Dedifferentiated amniotic fluid mesenchymal stem cell (primary cell): ENCODE results near the gene CCDC40.

Experiments
- DNase-seq: peaks from one replicate; pipeline ENCODE4 v3.0.0-alpha.2; 2016; ENCODE audit errors: extremely low spot score

Gene CCDC40

GRCh38 chr17:80018917-80019651, 17.4 kb upstream of the CCDC40 start:
- DNase-seq = no peak

- no peak for DNase-seq
Measured at GRCh38 chr17:80021600-80021999, 14.8 kb upstream of the CCDC40 start.

GRCh38 chr17:80023481-80024205, 12.8 kb upstream of the CCDC40 start:
- DNase-seq = no peak

GRCh38 chr17:80024206-80024972, 12.1 kb upstream of the CCDC40 start:
- no peak for DNase-seq

DNA sequence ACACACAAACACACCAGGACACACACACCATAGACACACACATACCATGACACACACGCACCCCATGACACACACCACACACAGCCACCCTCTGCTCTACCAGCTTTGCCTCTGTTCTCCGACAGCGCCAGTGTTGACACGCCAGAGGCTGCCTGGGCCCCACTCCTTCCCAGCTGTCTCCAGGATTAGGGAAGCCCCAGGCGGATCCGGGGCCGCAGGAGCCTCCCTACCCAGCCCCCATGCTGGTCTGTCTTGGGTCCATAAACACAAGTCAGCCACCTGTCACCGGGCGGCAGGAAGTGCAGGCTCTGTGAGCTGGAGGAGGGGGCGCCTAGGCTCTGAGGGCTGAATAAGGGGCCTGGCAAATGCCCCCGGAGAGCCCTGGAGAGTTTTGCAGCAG, 11.3 kb upstream of the CCDC40 start:
- DNase-seq = no peak

- DNase-seq = no peak
Measured at GRCh38 chr17:80025796-80026195, 10.6 kb upstream of the CCDC40 start.

DNA sequence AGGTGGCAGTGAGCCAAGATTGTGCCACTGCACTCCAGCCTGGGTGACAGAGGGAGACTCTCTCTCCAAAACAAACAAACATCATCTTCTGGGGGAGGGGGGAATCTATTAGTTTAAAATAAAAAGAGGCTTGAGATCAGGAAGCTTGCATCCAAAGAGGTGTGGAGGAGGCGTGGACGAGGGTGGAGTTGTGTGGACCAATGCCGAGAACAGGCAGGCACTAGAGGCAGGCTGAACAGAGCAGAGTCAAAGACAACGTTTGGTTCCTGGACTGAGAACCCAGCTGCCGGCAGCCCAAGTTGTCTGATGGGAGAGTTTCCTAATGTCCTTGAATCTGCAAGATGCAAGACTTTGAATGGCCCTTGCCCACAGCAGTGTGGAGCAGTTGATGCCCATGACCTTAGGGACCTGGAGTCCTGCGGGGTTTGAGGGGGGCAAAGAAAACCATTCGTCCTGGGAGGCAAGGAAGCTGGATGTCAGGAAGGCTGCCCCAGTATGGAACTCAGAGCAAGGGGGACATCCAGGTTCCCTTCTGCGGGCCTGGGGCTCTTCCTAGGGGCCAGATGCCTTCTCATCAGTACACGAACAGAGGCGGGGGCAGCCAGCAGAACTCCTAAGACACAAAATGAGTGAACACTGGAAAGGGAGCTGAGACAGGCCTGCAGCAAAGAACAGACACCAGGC, 9.9 kb upstream of the CCDC40 start:
- no peak for DNase-seq

GRCh38 chr17:80027043-80027435, 9.4 kb upstream of the CCDC40 start:
- DNase-seq = no peak

DNA sequence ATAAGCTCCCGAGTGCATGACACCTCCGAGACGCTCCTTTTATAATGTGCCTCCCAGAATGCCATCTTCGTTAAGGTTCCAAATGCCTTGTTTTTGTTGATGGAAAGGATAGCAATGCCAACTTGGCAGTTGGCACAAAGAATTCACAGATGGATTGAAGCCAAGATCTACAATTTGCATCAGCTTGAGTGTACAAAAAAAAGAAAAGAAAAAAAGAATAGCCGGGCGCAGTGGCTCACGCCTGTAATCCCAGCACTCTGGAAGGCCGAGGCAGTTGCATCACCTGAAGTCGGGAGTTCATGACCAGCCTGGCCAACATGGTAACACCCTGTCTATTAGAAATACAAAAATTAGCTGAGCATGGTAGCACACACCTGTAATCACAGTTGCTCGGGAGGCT, 8.4 kb upstream of the CCDC40 start:
- DNase-seq = no peak

DNA sequence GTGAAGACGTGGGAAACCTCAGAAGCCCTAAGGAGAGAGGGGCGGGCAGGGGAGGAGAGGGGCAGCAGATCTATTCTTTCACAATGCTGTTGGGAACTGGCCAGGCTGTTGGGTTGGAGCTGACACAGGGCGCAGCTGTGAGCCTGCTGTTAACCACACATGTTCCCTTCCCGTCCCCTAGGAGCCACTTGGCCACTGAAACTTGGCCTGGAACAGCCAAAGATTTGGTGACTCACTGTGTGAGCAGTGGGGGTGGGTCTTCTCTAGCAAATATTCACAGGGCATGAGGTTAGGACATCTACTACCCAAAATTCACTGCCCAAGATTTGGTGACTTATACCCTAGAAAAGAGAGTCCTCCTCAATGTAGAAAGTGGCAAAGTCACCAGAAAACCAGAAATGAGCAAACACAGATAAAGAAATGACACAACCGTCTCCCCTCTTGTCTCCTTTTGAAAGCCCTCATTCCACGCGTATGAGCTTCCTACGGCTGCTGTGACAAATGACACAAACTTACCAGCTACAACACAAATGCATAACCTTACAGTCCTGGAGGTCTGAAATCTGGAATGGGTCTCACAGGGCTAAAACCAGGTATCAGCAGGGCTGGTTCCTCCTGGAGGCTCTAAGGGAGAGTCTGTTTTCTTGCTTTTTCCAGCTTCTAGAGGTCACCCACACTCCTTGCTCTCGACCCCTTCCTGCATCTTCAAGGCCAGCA, 7.0 kb upstream of the CCDC40 start:
- DNase-seq = peak; percentile 36

DNA sequence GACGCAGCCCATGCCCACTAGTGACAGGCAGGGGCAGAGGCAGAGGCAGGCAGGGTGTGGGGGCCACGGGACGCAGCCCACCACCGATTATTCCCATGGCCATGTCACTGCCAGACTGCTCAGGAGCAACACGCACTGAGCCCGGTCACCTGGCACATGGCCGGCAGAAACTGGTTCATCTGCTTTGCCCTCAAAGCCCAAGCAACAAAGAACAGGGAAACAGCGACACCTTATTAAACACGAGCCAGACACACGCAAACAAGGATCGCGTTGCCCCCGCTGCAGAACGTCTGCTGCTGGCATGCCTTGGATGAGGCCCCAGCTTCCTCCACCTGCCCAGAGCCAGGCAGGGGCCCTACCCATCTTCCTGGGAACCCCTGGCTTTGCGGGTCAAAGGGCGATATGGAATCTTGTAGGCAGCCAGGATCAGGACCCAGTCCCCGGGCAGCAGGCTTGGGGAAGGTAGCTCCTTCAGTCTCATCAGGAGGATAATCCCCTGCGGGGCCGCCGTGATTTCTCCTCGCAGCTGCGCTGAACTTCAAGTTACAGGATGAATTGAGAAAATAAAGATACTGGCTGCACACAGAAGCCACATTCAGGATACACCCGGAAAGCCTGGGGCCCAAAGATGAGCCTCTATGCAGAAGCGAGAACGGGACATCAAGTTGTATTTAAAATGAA, 5.6 kb upstream of the CCDC40 start:
- no peak for DNase-seq

- no peak for DNase-seq
Measured at GRCh38 chr17:80031691-80032430, 4.6 kb upstream of the CCDC40 start.

- no peak for DNase-seq
Measured at GRCh38 chr17:80032614-80033171, 3.7 kb upstream of the CCDC40 start.

GRCh38 chr17:80033840-80034239, 2.6 kb upstream of the CCDC40 start:
- DNase-seq = no peak

GRCh38 chr17:80034791-80035686, 1.4 kb upstream of the CCDC40 start:
- peak; percentile 42 for DNase-seq

- DNase-seq = no peak
Measured at GRCh38 chr17:80035687-80035936, 830 bp upstream of the CCDC40 start, which contains the start of gene TBC1D16. TBC1D16 (minus strand) TSS chr17:80035872; CDS start chr17:80013547, 22,325 bp downstream.

GRCh38 chr17:80036715-80037477, 454 bp downstream of the CCDC40 start:
- peak; percentile 43 for DNase-seq

DNA sequence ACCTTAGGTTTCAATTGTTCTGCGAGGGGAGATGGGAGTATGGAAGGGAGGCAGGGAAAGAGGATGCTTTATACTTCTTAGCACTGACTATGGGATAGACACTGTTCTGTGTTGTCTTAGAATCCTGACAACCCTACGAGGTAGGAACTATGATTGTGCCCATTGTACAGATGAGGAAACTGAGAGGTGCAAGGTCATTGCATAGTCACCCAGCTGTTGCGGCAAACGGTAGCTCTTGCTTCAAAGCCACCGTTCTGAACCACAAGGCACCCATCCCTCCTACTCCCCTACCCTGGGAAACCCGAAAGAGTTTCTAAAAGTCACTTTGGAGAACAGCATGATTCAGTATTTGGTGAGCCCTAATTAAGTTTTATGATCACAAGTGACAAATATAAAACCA, 7.5 kb downstream of the CCDC40 start:
- DNase-seq = no peak
